Endodermal cell (in vitro differentiated cells): ENCODE data around the gene SRGAP1. TPM values are rescaled to one million over a fixed set of nuclear protein-coding genes. Genes with fewer than 3 reads are reported as not detected.

Experiments used
- DNase-seq: peaks from one replicate; pipeline ENCODE4 v3.0.0-alpha.2; 2017
- H3K27ac ChIP-seq: 2 replicates; pipeline ENCODE4 v1.5.1; 2013; ENCODE audit warnings: mild to moderate bottlenecking, low read depth, low read length, moderate library complexity
- H3K27me3 ChIP-seq: 2 replicates; pipeline ENCODE4 v1.6.1; 2013; ENCODE audit warnings: mild to moderate bottlenecking, low read length, moderate library complexity; ENCODE audit not compliant: insufficient read depth, control insufficient read depth, poor library complexity, severe bottlenecking
- H3K36me3 ChIP-seq: 2 replicates; pipeline ENCODE4 v1.7.0; 2013; ENCODE audit warnings: mild to moderate bottlenecking, low read length, moderate library complexity; ENCODE audit not compliant: control insufficient read depth, insufficient read depth
- H3K4me1 ChIP-seq: one replicate; pipeline ENCODE4 v1.7.0; 2013; ENCODE audit warnings: low read length; ENCODE audit not compliant: control insufficient read depth, insufficient read depth
- H3K4me3 ChIP-seq: 2 replicates; pipeline ENCODE4 v1.5.1; 2013; ENCODE audit warnings: mild to moderate bottlenecking, low read length, moderate library complexity
- H3K9ac ChIP-seq: 2 replicates; pipeline ENCODE4 v1.6.1; 2013; ENCODE audit warnings: mild to moderate bottlenecking, low read length, moderate library complexity; ENCODE audit not compliant: poor library complexity, severe bottlenecking; ENCODE audit errors: extremely low read depth
- H3K9me3 ChIP-seq: 2 replicates; pipeline ENCODE4 v1.6.1; 2013; ENCODE audit warnings: mild to moderate bottlenecking, low read length, moderate library complexity; ENCODE audit not compliant: control insufficient read depth
- H3K27ac Mint-ChIP-seq: 2 replicates; pipeline ENCODE4 v1.8.0; 2020; ENCODE audit warnings: mixed read lengths
- H3K27me3 Mint-ChIP-seq: 2 replicates; pipeline ENCODE4 v1.8.0; 2021; ENCODE audit warnings: mild to moderate bottlenecking, mixed read lengths; ENCODE audit not compliant: insufficient read depth
- H3K36me3 Mint-ChIP-seq: 2 replicates; pipeline ENCODE4 v1.8.0; 2020; ENCODE audit warnings: low read depth, mixed read lengths
- H3K4me1 Mint-ChIP-seq: 2 replicates; pipeline ENCODE4 v1.8.0; 2020; ENCODE audit warnings: mixed read lengths
- H3K4me3 Mint-ChIP-seq: 2 replicates; pipeline ENCODE4 v1.8.0; 2020; ENCODE audit warnings: mild to moderate bottlenecking, moderate library complexity, mixed read lengths
- H3K9me3 Mint-ChIP-seq: 2 replicates; pipeline ENCODE4 v1.8.0; 2020; ENCODE audit warnings: mild to moderate bottlenecking, mixed read lengths
- WGBS, 2 experiments: methylation state at CpG; one replicate each; pipeline versions ENCODE4 v1.1.5 to v1.1.7; 2013; ENCODE audit warnings: missing lambda C conversion rate in 2 of 2, mixed read lengths in 1 of 2; ENCODE audit not compliant: insufficient coverage in 1 of 2, insufficient read length in 1 of 2; 5-methylcytosine and 5-hydroxymethylcytosine counted together
- total RNA-seq, 2 donors: library from RNA; stranded (reverse); fragmentation: NEBNext Ultra II Directional in 1 of 2; extraction: Animal tissue kit (Norgen Biotek cat#: 25700) in 1 of 2; gene quantifications; 2 replicates in 1 of 2; 3 replicates in 1 of 2; pipeline ENCODE4 v1.2.1, GENCODE V29; 2021
- TF ChIP-seq, protein P1 (sequence below): fragments of 200-600 bp; sonication (generic); conservative IDR thresholded peaks from 2 replicates; pipeline ENCODE4 v1.5.0; 2021; ENCODE audit warnings: antibody characterized with exemption, mild to moderate bottlenecking

The SRGAP1 gene
- total RNA-seq, 2 donors from 2014 or later = 10.6 to 13.4 TPM

GRCh38 chr12:64181430-64182291 is 337.2 kb downstream of the SRGAP1 start:
- no peak overlapping the region for H3K4me3 ChIP-seq
- TF ChIP-seq, protein P1, sequence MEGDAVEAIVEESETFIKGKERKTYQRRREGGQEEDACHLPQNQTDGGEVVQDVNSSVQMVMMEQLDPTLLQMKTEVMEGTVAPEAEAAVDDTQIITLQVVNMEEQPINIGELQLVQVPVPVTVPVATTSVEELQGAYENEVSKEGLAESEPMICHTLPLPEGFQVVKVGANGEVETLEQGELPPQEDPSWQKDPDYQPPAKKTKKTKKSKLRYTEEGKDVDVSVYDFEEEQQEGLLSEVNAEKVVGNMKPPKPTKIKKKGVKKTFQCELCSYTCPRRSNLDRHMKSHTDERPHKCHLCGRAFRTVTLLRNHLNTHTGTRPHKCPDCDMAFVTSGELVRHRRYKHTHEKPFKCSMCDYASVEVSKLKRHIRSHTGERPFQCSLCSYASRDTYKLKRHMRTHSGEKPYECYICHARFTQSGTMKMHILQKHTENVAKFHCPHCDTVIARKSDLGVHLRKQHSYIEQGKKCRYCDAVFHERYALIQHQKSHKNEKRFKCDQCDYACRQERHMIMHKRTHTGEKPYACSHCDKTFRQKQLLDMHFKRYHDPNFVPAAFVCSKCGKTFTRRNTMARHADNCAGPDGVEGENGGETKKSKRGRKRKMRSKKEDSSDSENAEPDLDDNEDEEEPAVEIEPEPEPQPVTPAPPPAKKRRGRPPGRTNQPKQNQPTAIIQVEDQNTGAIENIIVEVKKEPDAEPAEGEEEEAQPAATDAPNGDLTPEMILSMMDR = peak; percentile 75
- H3K9me3 ChIP-seq = no peaks in the 10 kb centered on the region
- Mint-ChIP-seq H3K4me3 (no peak overlapping the region), H3K27me3 (peaks cover 2% of the 10 kb centered on the region), H3K27ac (no peak overlapping the region), H3K36me3 (peaks cover 3% of the 10 kb centered on the region), H3K4me1 (peaks cover 3% of the 10 kb centered on the region), H3K9me3 (peaks cover 7% of the 10 kb centered on the region)
- DNase-seq = peak; percentile 74
- no peaks in the 10 kb centered on the region for H3K27me3 ChIP-seq
- no peak overlapping the region for H3K27ac ChIP-seq
- no peaks in the 10 kb centered on the region for H3K4me1 ChIP-seq
- whole genome bisulfite sequencing, 2 experiments = 44 to 57% methylated on average over 3 of the region's 3 CpGs
- no peaks in the 10 kb centered on the region for H3K36me3 ChIP-seq
- H3K9ac ChIP-seq = no peak overlapping the region

DNA sequence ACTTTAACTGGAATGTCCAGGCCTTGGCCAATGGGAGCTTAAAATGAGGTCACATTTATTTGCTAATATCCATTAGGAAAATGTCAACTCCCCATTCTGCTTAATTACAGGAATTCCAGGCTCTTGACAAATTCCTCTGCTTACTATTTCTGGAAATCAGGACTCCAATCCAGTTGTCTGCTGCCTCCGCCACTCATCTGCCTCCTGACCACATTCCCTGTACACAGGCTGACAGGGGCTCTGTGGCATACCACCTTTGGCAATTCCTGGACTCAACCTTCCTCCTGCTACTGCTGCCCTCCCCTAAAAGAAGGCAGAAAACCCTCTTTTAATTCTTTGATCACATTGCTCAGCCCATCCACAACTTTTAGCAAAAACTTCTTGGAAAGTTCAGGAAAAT is 339.7 kb downstream of the SRGAP1 start:
- Mint-ChIP-seq H3K27me3 (no peaks in the 10 kb centered on the region), H3K36me3 (peaks cover 3% of the 10 kb centered on the region), H3K9me3 (peaks cover 7% of the 10 kb centered on the region), H3K27ac (no peak overlapping the region), H3K4me1 (peaks cover 1% of the 10 kb centered on the region), H3K4me3 (no peak overlapping the region)
- no peak for DNase-seq
- no peaks in the 10 kb centered on the region for H3K4me1 ChIP-seq
- H3K4me3 ChIP-seq = no peak overlapping the region
- WGBS, 2 experiments = 100% methylated on average over 1 of the region's 1 CpG
- H3K36me3 ChIP-seq = no peaks in the 10 kb centered on the region
- TF ChIP-seq, protein P1 = no peak
- H3K27ac ChIP-seq = no peak overlapping the region
- H3K27me3 ChIP-seq = no peaks in the 10 kb centered on the region
- H3K9ac ChIP-seq = no peak overlapping the region
- no peaks in the 10 kb centered on the region for H3K9me3 ChIP-seq

DNA sequence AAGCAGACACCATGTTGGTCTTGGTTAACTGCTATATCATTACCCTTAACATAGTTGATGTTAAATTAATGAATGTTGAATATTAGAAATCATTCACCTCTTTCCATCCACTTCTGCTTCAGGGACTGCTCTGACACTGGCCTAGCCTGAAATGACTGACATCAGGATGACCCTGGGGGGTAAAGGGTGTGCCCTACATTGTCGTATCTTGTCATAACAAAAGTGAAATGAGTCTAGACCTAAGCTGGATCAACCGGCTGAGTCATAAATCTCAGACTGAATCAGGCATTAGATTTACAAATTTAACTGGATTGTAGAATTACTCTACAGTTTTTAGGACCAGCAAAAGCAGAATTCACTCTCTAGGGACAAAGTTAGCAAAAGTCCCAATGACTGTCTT is 342.3 kb downstream of the SRGAP1 start:
- no peak for DNase-seq
- no peak overlapping the region for H3K27ac Mint-ChIP-seq
- no peaks in the 10 kb centered on the region for H3K27me3 ChIP-seq

More for the DNA sequence above, 342.3 kb downstream of the SRGAP1 start:
- Histone ChIP-seq H3K4me1 (no peaks in the 10 kb centered on the region), H3K27ac (no peak overlapping the region), H3K4me3 (no peak overlapping the region), H3K9ac (no peak overlapping the region), H3K9me3 (no peaks in the 10 kb centered on the region), H3K36me3 (no peaks in the 10 kb centered on the region)
- Mint-ChIP-seq H3K36me3 (peaks cover 3% of the 10 kb centered on the region), H3K4me3 (no peak overlapping the region), H3K9me3 (peaks cover 7% of the 10 kb centered on the region), H3K27me3 (no peaks in the 10 kb centered on the region), H3K4me1 (no peaks in the 10 kb centered on the region)
- 89 to 100% methylated on average over 1 to 2 of the region's 2 CpGs for WGBS, 2 experiments
- TF ChIP-seq, protein P1 = no peak
